Kidney epithelial cell (primary cell): Measurements from ENCODE around the gene DHRS1. TPM values are rescaled to one million over a fixed set of nuclear protein-coding genes. Genes with fewer than 3 reads are reported as not detected.
A peak's percentile ranks its signal among the peaks of the same experiment; 100 is the strongest.

Experiments
- DNase-seq: peaks from one replicate; pipeline ENCODE4 v3.0.0-alpha.2; 2010; ENCODE audit warnings: low read depth
- H3K27me3 ChIP-seq: 2 replicates; pipeline ENCODE4 v1.6.0; 2011; ENCODE audit warnings: low read length; ENCODE audit not compliant: control insufficient read depth, insufficient read depth
- H3K36me3 ChIP-seq: 2 replicates; pipeline ENCODE4 v1.5.1; 2011; ENCODE audit warnings: low read length; ENCODE audit not compliant: control insufficient read depth, insufficient read depth
- H3K4me3 ChIP-seq: 2 replicates; pipeline ENCODE4 v1.5.1; 2011; ENCODE audit warnings: low read depth, mild to moderate bottlenecking, control low read depth, low read length
- CTCF ChIP-seq: IDR thresholded peaks from 2 replicates; pipeline ENCODE4 v1.5.1; 2011; ENCODE audit warnings: mild to moderate bottlenecking, moderate library complexity, low read length, control low read depth, inconsistent platforms; ENCODE audit not compliant: insufficient read depth, poor library complexity, severe bottlenecking
- total RNA-seq: library from RNA; depleted of rRNA; stranded (reverse); fragments of >200 nt; gene quantifications from 2 replicates; pipeline ENCODE4 v1.2.3, GENCODE V29; 2015

Gene DHRS1
- total RNA-seq, 1 donor from 2014 or later = 44.9 TPM

GRCh38 chr14:24272467-24272866, 27.1 kb downstream of the DHRS1 start:
- Histone ChIP-seq H3K4me3 (no peak overlapping the region), H3K36me3 (peaks cover 2% of the 10 kb centered on the region), H3K27me3 (no peaks in the 10 kb centered on the region)
- TF ChIP-seq CTCF = no peak
- no peak for DNase-seq

- H3K4me3 ChIP-seq = peak overlapping the region; percentile 68
- no peaks in the 10 kb centered on the region for H3K27me3 ChIP-seq
- no peak for DNase-seq
- TF ChIP-seq CTCF = no peak
- H3K36me3 ChIP-seq = peaks cover 2% of the 10 kb centered on the region
Measured at GRCh38 chr14:24271834-24272263, 27.7 kb downstream of the DHRS1 start.

GRCh38 chr14:24271134-24271833, 28.3 kb downstream of the DHRS1 start, which contains the start of gene RABGGTA:
RABGGTA (minus strand) TSS chr14:24271597; CDS start chr14:24271115, 482 bp downstream.
- no peaks in the 10 kb centered on the region for H3K27me3 ChIP-seq
- DNase-seq = peak; percentile 31
- TF ChIP-seq CTCF = peak; percentile 64
- H3K36me3 ChIP-seq = peaks cover 2% of the 10 kb centered on the region
- peak within 1 kb of the TSS; percentile 68 for H3K4me3 ChIP-seq

GRCh38 chr14:24270537-24271133, 28.9 kb downstream of the DHRS1 start:
- H3K4me3 ChIP-seq = peak overlapping the region; percentile 68
- no peak for DNase-seq
- TF ChIP-seq CTCF = no peak
- H3K27me3 ChIP-seq = no peaks in the 10 kb centered on the region
- H3K36me3 ChIP-seq = peaks cover 2% of the 10 kb centered on the region

GRCh38 chr14:24269910-24270536, 29.6 kb downstream of the DHRS1 start:
- no peak for DNase-seq
- no peaks in the 10 kb centered on the region for H3K27me3 ChIP-seq
- H3K36me3 ChIP-seq = peaks cover 3% of the 10 kb centered on the region
- TF ChIP-seq CTCF = no peak
- H3K4me3 ChIP-seq = no peak overlapping the region
